Astrocyte of the cerebellum (primary cell): ENCODE measurements around the gene CACNG5.
A peak's percentile ranks its signal among the peaks of the same experiment; 100 is the strongest.

Source experiments
- DNase-seq: peaks from one replicate; pipeline ENCODE4 v3.0.0-alpha.2; 2011; ENCODE audit warnings: low read depth
- H3K4me3 ChIP-seq: 2 replicates; pipeline ENCODE4 v1.5.1; 2011; ENCODE audit warnings: mild to moderate bottlenecking, low read depth, low read length, moderate library complexity
- in situ Hi-C: cut with HindIII; loops from 2 replicates; pipeline ENCODE4 v1.10.0; 2017; ENCODE audit warnings: low sequenced_read_pairs
- TF ChIP-seq, protein P1 (sequence below): IDR thresholded peaks from 2 replicates; pipeline ENCODE4 v1.5.1; 2012; ENCODE audit warnings: low read length, low read depth, moderate library complexity, mild to moderate bottlenecking; ENCODE audit errors: missing control alignments

CACNG5 gene

DNA sequence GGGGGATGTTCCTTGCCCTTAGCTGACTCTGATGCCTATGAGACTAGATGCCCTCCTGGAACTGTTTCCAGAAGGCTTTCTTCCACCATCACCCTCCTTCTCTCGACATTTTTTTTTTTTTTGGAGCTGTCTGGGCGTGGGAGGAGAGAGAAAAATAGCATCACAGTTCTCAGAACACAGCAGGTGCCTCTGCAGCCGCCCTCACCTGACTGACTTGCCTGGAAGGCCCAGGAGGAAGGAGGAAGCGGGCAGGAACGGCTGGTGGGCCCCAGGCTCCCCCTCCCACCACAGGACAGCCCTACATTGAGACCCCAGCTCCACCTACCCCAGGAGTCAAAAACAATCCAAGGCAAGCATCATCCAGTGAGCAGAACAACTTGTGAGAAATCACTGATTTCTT lies 20.3 kb upstream of the CACNG5 start:
- TF ChIP-seq, protein P1, sequence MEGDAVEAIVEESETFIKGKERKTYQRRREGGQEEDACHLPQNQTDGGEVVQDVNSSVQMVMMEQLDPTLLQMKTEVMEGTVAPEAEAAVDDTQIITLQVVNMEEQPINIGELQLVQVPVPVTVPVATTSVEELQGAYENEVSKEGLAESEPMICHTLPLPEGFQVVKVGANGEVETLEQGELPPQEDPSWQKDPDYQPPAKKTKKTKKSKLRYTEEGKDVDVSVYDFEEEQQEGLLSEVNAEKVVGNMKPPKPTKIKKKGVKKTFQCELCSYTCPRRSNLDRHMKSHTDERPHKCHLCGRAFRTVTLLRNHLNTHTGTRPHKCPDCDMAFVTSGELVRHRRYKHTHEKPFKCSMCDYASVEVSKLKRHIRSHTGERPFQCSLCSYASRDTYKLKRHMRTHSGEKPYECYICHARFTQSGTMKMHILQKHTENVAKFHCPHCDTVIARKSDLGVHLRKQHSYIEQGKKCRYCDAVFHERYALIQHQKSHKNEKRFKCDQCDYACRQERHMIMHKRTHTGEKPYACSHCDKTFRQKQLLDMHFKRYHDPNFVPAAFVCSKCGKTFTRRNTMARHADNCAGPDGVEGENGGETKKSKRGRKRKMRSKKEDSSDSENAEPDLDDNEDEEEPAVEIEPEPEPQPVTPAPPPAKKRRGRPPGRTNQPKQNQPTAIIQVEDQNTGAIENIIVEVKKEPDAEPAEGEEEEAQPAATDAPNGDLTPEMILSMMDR: no peak
- DNase-seq: no peak
- in situ Hi-C loops: no loop called here
- H3K4me3 ChIP-seq: no peak overlapping the region

DNA sequence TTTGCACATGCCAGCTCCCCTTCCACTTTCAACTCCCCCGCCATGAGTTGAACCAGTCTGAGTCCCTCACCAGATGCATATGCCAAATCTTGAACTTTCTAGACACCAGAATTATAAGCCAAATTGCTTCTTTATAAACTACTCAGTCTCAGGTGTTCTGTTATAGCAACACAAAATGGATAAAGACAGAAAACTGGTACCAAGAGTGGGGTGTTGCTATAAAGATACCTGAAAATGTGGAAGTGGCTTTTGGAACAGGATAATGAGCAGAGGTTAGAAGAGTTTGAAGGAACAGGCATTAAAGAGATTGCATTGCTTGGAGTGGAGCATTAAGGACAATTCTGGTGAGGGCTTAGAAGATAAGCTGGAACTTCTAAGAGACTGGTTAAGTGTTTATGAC lies 17.2 kb upstream of the CACNG5 start:
- TF ChIP-seq, protein P1: no peak
- H3K4me3 ChIP-seq: no peak overlapping the region
- DNase-seq: no peak
- in situ Hi-C loops: no loop called here

DNA sequence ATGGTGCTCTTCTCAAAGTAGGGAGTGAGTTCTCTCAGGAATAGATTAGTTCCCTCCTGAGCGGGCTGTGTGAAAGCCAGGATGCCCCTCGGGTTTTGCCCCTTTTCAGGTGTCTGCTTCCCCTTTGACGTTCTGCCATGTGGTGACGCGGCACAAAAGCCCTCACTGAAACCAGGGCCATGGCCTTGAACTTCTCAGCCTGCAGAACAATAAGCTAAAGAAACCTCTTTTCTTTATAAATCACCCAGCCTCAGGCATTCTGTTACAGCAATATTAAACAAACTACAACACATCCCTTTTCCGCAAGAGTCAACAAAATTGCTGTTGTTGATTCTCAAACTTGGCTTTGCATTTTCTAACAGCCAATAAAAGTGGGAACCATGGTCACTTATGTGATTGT lies 15.5 kb upstream of the CACNG5 start:
- TF ChIP-seq, protein P1: no peak
- in situ Hi-C loops: no loop called here

DNA sequence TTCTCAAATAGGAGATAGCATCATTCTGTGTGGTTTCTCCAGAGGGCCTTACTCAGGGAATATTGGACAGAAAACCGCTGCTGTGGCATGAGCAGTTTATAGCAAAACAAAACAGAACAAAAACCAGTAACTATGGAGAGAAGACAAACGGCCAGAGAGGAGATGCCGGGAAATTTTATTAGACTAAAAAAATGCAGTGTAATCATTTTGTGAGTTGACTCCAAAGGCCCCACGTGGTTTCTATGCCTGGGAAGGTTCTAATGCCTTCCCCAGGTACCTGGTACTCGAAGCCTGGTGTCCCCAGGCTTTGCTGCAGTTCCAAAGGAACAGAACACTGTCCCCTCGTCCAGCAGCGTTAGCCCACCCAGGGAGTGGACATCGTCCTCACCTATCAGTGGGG lies 12.9 kb upstream of the CACNG5 start:
- no peak overlapping the region for H3K4me3 ChIP-seq
- in situ Hi-C loops: loop anchor here (5.0 kb wide), 1 partner anchor 40 kb away; no protein-coding TSS in a partner anchor
- TF ChIP-seq, protein P1: no peak
- no peak for DNase-seq

More for the DNA sequence above, 15.5 kb upstream of the CACNG5 start:
- no peak overlapping the region for H3K4me3 ChIP-seq
- no peak for DNase-seq

DNA sequence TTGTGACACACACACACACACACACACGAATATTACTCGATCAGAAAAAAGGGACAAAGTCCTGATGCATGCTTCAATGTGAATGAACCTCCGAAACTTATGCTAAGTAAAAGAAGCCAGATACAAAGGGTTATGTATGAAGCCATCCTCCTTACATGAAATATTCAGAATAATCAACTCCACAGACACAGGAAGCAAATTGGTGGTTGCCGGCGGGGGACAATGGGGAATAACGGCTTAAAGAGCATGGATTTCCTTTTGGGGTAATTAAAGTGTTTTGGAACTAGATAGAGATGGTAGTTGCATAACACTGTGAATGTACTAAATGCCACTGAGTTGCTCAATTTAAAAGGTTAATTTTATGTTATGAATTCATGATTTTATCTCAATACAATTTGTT lies 8.1 kb upstream of the CACNG5 start:
- in situ Hi-C loops: no loop called here

DNA sequence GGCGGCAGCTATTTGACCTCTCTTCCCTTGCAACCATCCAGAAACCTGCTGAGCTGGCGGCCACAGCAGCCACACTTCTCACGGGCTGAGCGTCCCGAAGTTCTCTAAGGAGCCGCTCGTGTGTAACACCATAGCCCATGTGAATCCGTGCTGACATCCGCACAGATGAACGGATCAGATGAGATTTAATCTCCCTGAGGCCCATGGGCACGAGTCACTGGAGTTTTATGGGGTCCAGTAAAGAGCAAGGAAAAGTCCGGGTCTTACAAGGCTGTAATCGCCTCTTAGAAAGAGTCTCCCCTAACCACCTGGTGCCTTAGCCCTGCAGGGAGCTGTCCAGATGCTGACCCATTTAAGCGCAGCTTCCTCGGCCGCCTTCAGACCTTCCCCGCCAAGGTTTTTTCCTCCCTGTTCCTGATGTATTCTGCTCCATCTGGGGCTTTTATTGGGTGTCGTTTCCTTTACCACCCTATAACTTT lies 5.5 kb upstream of the CACNG5 start:
- TF ChIP-seq, protein P1: no peak
- peak; percentile 70 for DNase-seq
- in situ Hi-C loops: no loop called here
- no peak overlapping the region for H3K4me3 ChIP-seq

More for the DNA sequence above, 8.1 kb upstream of the CACNG5 start:
- TF ChIP-seq, protein P1: no peak
- no peak overlapping the region for H3K4me3 ChIP-seq
- no peak for DNase-seq
